Measurements from ENCODE around the gene PKIG.

DNA sequence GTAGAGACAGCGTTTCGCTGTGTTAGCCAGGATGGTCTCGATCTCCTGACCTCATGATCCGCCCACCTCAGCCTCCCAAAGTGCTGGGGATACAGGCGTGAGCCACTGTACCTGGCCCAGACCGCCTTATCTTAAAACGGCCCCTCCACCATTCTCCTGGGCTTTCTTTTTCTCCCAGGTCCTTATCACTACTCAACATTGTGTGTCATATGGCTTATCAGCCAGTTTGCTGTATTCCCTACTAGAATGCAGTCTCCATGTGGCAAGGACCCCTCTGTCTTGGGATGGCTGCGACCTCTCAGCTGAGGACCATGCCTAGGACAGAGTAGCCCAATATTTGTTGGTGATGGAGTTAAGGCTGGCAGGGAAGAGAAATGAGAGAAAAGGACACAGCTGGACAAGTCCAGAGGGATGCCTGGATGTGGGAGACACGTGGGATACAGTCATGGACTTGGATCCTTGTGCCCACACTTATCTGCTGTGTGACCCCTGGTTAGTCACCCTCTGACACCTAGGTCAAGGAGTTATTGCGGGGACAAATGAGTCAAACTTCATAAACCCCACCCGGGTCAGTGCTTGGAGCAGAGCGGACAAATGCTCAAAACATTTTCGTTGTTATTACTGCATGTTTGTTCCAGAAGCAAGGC lies 45.1 kb downstream of the PKIG start:
- TF ChIP-seq, protein P1, sequence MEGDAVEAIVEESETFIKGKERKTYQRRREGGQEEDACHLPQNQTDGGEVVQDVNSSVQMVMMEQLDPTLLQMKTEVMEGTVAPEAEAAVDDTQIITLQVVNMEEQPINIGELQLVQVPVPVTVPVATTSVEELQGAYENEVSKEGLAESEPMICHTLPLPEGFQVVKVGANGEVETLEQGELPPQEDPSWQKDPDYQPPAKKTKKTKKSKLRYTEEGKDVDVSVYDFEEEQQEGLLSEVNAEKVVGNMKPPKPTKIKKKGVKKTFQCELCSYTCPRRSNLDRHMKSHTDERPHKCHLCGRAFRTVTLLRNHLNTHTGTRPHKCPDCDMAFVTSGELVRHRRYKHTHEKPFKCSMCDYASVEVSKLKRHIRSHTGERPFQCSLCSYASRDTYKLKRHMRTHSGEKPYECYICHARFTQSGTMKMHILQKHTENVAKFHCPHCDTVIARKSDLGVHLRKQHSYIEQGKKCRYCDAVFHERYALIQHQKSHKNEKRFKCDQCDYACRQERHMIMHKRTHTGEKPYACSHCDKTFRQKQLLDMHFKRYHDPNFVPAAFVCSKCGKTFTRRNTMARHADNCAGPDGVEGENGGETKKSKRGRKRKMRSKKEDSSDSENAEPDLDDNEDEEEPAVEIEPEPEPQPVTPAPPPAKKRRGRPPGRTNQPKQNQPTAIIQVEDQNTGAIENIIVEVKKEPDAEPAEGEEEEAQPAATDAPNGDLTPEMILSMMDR (IDR thresholded peaks at IDR 0.05) = no peak
- no peak for TF ChIP-seq POLR2A (IDR thresholded peaks at IDR 0.05)
- no peak for TF ChIP-seq POLR2AphosphoS5 (IDR thresholded peaks at IDR 0.05)

All from sigmoid colon (tissue), 4 donors.